Spleen (tissue), 13 donors: ENCODE measurements around the gene FGD6. TPM values are rescaled to one million over a fixed set of nuclear protein-coding genes. Genes with fewer than 3 reads are reported as not detected.

ENCODE experiments used
- DNase-seq: peaks from one replicate; pipeline ENCODE4 v3.0.0-alpha.2; 2020
- H3K27ac ChIP-seq, 8 donors: fragments of 200-600 bp; sonication (generic) in 7 of 8; 1 replicate in 4 of 8; 2 replicates in 4 of 8; pipeline versions ENCODE4 v1.5.0 to v1.8.0; 2016 to 2021; ENCODE audit warnings: inconsistent platforms in 4 of 8, mild to moderate bottlenecking in 4 of 8, moderate library complexity in 1 of 8
- H3K27me3 ChIP-seq, 7 donors: fragments of 200-600 bp; sonication (generic) in 6 of 7; replicated peaks in 1 of 7; 1 replicate in 4 of 7; 2 replicates in 3 of 7; pipeline versions ENCODE4 v1.5.0 to v1.8.0; 2016 to 2021; ENCODE audit warnings: inconsistent platforms in 3 of 7, mild to moderate bottlenecking in 1 of 7
- H3K36me3 ChIP-seq, 6 donors: fragments of 200-600 bp; sonication (generic) in 5 of 6; 1 replicate in 4 of 6; 2 replicates in 2 of 6; pipeline versions ENCODE4 v1.5.0 to v1.8.0; 2016 to 2021; ENCODE audit warnings: inconsistent platforms in 2 of 6
- H3K4me1 ChIP-seq, 6 donors: fragments of 200-600 bp; sonication (generic) in 5 of 6; 1 replicate in 3 of 6; 2 replicates in 3 of 6; pipeline versions ENCODE4 v1.5.0 to v1.8.0; 2016 to 2021; ENCODE audit warnings: inconsistent platforms in 3 of 6
- H3K4me3 ChIP-seq, 8 donors: fragments of 200-600 bp; sonication (generic) in 7 of 8; 1 replicate in 4 of 8; 2 replicates in 4 of 8; pipeline versions ENCODE4 v1.5.0 to v1.8.0; 2016 to 2021; ENCODE audit warnings: inconsistent platforms in 4 of 8, mild to moderate bottlenecking in 4 of 8, moderate library complexity in 2 of 8
- H3K9me3 ChIP-seq, 8 donors: fragments of 200-600 bp; sonication (generic) in 7 of 8; 1 replicate in 4 of 8; 2 replicates in 4 of 8; pipeline versions ENCODE4 v1.5.0 to v1.8.0; 2016 to 2021; ENCODE audit warnings: inconsistent platforms in 4 of 8
- CTCF ChIP-seq, 11 experiments: fragments of 200-600 bp in 7 of 11; fragments of 450-650 bp in 4 of 11; sonication (generic) in 4 of 11; IDR thresholded peaks in 8 of 11; conservative IDR thresholded peaks in 3 of 11; 1 replicate in 7 of 11; 2 replicates in 4 of 11; pipeline versions ENCODE4 v1.4.0 to v1.8.0; 2016 to 2021; ENCODE audit warnings: antibody characterized with exemption in 11 of 11, inconsistent platforms in 4 of 11, mild to moderate bottlenecking in 1 of 11
- POLR2A ChIP-seq, 3 donors: fragments of 450-650 bp; IDR thresholded peaks; one replicate each; pipeline ENCODE4 v1.5.1; 2017; ENCODE audit warnings: antibody characterized with exemption in 3 of 3, mild to moderate bottlenecking in 1 of 3
- POLR2AphosphoS5 ChIP-seq, 3 donors: sonication (generic); formaldehyde crosslinking; IDR thresholded peaks; one replicate each; pipeline ENCODE4 v1.5.1; 2017; ENCODE audit warnings: antibody characterized with exemption in 3 of 3
- WGBS, 5 donors: extraction: QIAGEN DNeasy Blood & Tissue Kit in 3 of 5; methylation state at CpG; one replicate each; pipeline versions ENCODE4 v1.1.5 to v1.1.7; 2013 to 2018; 5-methylcytosine and 5-hydroxymethylcytosine counted together
- intact Hi-C: fragments of 100-400 bp; cut with DNase I; formaldehyde crosslinking; loops from one replicate; pipeline ENCODE4 v1.15.0; 2023; ENCODE audit warnings: low total_unique reads
- long read RNA-seq, 2 donors: transcript quantifications; one replicate each; lab custom pipeline, GENCODE V29; 2026
- polyA plus RNA-seq, 3 donors: library from polyadenylated mRNA; stranded (reverse); fragments of 200-250 nt; gene quantifications; one replicate each; pipeline ENCODE4 v1.2.1, GENCODE V29; 2013
- total RNA-seq, 7 donors: library from RNA; depleted of rRNA in 3 of 7; stranded (reverse); fragments of >200 nt in 3 of 7; fragmentation: NEBNext Ultra II Directional in 4 of 7; extraction: Animal tissue kit (Norgen Biotek cat#: 25700) in 4 of 7; gene quantifications; one replicate each; pipeline versions ENCODE4 v1.1.0 to v1.2.1, GENCODE V29; 2016 to 2021
- donor health status: healthy with polysubstance abuse.
- donor health status: DM: no; HTN: no; CAD: no; lungs with moderate emphysema.
- donor health status: DM: no; HTN: no; CAD: no.
- donor health status: Bipolar disorder and iron deficiency.
- donor health status: healthy.
- donor health status: DM: no; HTN: no; CAD: no.
- donor health status: DM: yes; HTN: yes; CAD: no.

FGD6 gene
- total RNA-seq (10 to 100 TPM in 6 of 7 donors, 1 to 10 TPM in 1; 8.5 to 13.0 (median 10.8) TPM), polyA plus RNA-seq (1 to 10 TPM in 2 of 3 donors, under 1 TPM in 1; 0.78 to 1.9 (median 1.7) TPM)
- long read RNA-seq, donor 1, result 0 reads
- long read RNA-seq, donor 2, full-length matches to known transcripts, result 1 of 1 reads
- long read RNA-seq, donor 2, partial matches to known transcripts, result 0 of 1 reads
- long read RNA-seq, donor 2, other reads (novel, unspliced or antisense), result 0 of 1 reads

DNA sequence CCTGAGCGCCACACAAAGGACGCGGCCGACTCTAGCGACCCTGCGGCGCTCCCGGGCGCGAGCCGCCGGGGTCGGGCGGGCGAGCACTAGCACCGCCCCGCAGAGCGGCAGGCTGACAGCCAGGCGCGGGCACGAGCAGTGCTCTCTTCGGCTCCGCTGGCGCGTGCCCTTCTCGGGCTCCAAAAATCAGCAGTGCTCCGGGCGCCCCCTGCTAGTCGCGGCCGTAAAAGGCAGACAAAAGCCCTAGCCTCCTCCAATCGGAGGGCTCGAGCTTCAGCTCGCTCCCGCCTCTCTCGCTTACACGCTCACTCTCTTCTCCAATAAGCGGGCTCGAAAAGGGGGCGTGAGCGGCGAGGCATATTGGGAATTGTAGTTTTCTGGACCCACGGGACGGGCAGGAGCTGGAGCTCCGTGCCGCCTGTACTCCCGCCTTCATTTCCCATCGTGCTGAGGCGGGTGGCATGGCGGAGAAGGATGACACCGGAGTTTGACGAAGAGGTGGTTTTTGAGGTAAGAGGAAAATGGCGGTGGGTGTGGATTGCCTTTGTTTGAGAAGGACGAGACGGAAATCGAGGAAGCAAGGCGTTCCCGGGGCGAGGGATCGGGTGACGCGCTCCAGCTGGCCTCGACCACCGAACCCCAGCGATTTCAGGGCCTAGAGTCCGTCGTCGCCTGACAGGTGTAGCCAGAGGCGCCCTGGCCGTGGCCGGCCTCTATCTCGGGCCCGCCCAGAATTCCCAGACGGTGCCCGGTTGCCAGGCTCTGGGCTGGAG lies at the start of gene FGD6, which contains the start of gene VEZT:
FGD6 (minus strand) TSS at position 91 of the 773 bp plus-strand sequence. CDS start 227 bp downstream, outside the sequence.
VEZT (plus strand) TSS at position 431 of the 773 bp plus-strand sequence; CDS start at position 475, 44 bp downstream.
- Histone ChIP-seq H3K36me3 (no peaks in the 10 kb centered on the region), H3K27me3 (no peaks in the 10 kb centered on the region), H3K27ac (peak within 1 kb of the TSS; percentile 83 to 95 (median 93)), H3K4me1 (peaks cover 0 to 59% (median 29%) of the 10 kb centered on the region in 6 donors), H3K4me3 (peak within 1 kb of the TSS; percentile 78 to 94 (median 90)), H3K9me3 (no peaks in the 10 kb centered on the region)
- WGBS, 5 donors, result 0% methylated on average over 46 to 75 of the region's 75 CpGs
- TF ChIP-seq CTCF (IDR thresholded peaks at IDR 0.05 in 8 of 11, conservative IDR thresholded peaks at IDR 0.05 in 3 of 11) (peak; percentile 22 to 91 (median 70)), POLR2A (IDR thresholded peaks at IDR 0.05) (peak in 1 of 3 donors; percentile 24), POLR2AphosphoS5 (IDR thresholded peaks at IDR 0.05) (peak; percentile 86 to 92 (median 90))
- intact Hi-C loops, result loop anchor here (10.0 kb wide), 1 partner anchor 257 kb away; the partner anchor contains the start of gene METAP2
- peak; percentile 100 for DNase-seq

DNA sequence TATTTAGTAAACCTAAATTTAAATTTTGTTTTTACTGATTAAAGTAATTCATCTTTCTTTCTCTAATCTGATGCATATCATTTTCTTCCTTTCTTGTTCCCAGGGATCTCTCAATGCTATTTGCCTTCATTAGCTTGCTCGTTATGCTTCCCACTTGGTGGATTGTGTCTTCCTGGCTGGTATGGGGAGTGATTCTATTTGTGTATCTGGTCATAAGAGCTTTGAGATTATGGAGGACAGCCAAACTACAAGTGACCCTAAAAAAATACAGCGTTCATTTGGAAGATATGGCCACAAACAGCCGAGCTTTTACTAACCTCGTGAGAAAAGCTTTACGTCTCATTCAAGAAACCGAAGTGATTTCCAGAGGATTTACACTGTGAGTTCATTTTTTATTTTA lies 49.0 kb upstream of the FGD6 start:
- Histone ChIP-seq H3K4me1 (peaks cover 0 to 10% (median 3%) of the 10 kb centered on the region in 6 donors), H3K27ac (no peak overlapping the region), H3K27me3 (no peaks in the 10 kb centered on the region), H3K9me3 (no peaks in the 10 kb centered on the region), H3K4me3 (no peak overlapping the region), H3K36me3 (peaks cover 3 to 93% (median 41%) of the 10 kb centered on the region in 6 donors)
- no peak for DNase-seq
- intact Hi-C loops, result no loop called here
- no peak for TF ChIP-seq POLR2A (IDR thresholded peaks at IDR 0.05)
- no peak for TF ChIP-seq CTCF (IDR thresholded peaks at IDR 0.05 in 8 of 11, conservative IDR thresholded peaks at IDR 0.05 in 3 of 11)
- no peak for TF ChIP-seq POLR2AphosphoS5 (IDR thresholded peaks at IDR 0.05)
- 91 to 97% (median 96%) methylated on average over 6 of the region's 6 CpGs for WGBS, 5 donors

GRCh38 chr12:95265765-95266164 lies 48.5 kb upstream of the FGD6 start:
- peaks cover 0 to 10% (median 3%) of the 10 kb centered on the region in 6 donors for H3K4me1 ChIP-seq
- 93 to 100% (median 97%) methylated on average over 2 of the region's 2 CpGs for WGBS, 5 donors
- peaks cover 3 to 89% (median 41%) of the 10 kb centered on the region in 6 donors for H3K36me3 ChIP-seq
- H3K27me3 ChIP-seq, result no peaks in the 10 kb centered on the region
- intact Hi-C loops, result no loop called here
- TF ChIP-seq CTCF (IDR thresholded peaks at IDR 0.05 in 8 of 11, conservative IDR thresholded peaks at IDR 0.05 in 3 of 11) (no peak), POLR2AphosphoS5 (IDR thresholded peaks at IDR 0.05) (no peak), POLR2A (IDR thresholded peaks at IDR 0.05) (no peak)
- DNase-seq, result no peak
- no peaks in the 10 kb centered on the region for H3K9me3 ChIP-seq
- no peak overlapping the region for H3K27ac ChIP-seq
- H3K4me3 ChIP-seq, result no peak overlapping the region

GRCh38 chr12:95262808-95263207 lies 45.5 kb upstream of the FGD6 start:
- H3K27ac ChIP-seq, result no peak overlapping the region
- no peak overlapping the region for H3K4me3 ChIP-seq
- peaks cover 3 to 88% (median 33%) of the 10 kb centered on the region in 6 donors for H3K36me3 ChIP-seq
- no peaks in the 10 kb centered on the region for H3K27me3 ChIP-seq
- intact Hi-C loops, result no loop called here
- WGBS, 5 donors, result 38 to 74% (median 57%) methylated on average over 3 of the region's 3 CpGs
- DNase-seq, result no peak
- peaks cover 0 to 10% (median 3%) of the 10 kb centered on the region in 6 donors for H3K4me1 ChIP-seq
- TF ChIP-seq POLR2A (IDR thresholded peaks at IDR 0.05) (no peak), POLR2AphosphoS5 (IDR thresholded peaks at IDR 0.05) (peak in 1 of 3 donors; percentile 28)
- no peaks in the 10 kb centered on the region for H3K9me3 ChIP-seq
